Measurements from ENCODE around the gene TM2D3. TPM values are rescaled to one million over a fixed set of nuclear protein-coding genes. Genes with fewer than 3 reads are reported as not detected.

TM2D3 gene
- total RNA-seq, 4 donors from 2014 or later, result 38.2 to 58.3 (median 50.7) TPM

- WGBS, 2 donors (ENCODE audit: low coverage in 1 of 2), result 77% methylated on average over 2 of the region's 2 CpGs; no CpG with 5 or more reads in 1 of the 2 donors
- Histone ChIP-seq H3K27me3 (no peaks in the 10 kb centered on the region), H3K4me3 (no peak overlapping the region), H3K36me3 (peaks cover 0 to 92% of the 10 kb centered on the region in 2 donors), H3K27ac (no peak overlapping the region), H3K9me3 (no peaks in the 10 kb centered on the region), H3K4me1 (no peaks in the 10 kb centered on the region)
- TF ChIP-seq EP300 (IDR thresholded peaks at IDR 0.05) (no peak), POLR2AphosphoS5 (IDR thresholded peaks at IDR 0.05) (no peak), CTCF (IDR thresholded peaks at IDR 0.05) (no peak), POLR2A (IDR thresholded peaks at IDR 0.05) (no peak)
- ATAC-seq, result no peak
These were observed 27.6 kb upstream of the TM2D3 start for GRCh38 chr15:101679806-101680205.

GRCh38 chr15:101676921-101677329 lies 24.7 kb upstream of the TM2D3 start:
- no peaks in the 10 kb centered on the region for H3K4me1 ChIP-seq
- no peak for ATAC-seq
- H3K36me3 ChIP-seq, result peaks cover 0 to 92% of the 10 kb centered on the region in 2 donors
- no peaks in the 10 kb centered on the region for H3K27me3 ChIP-seq
- TF ChIP-seq POLR2A (IDR thresholded peaks at IDR 0.05), result no peak
- TF ChIP-seq EP300 (IDR thresholded peaks at IDR 0.05), result no peak
- TF ChIP-seq CTCF (IDR thresholded peaks at IDR 0.05), result no peak
- TF ChIP-seq POLR2AphosphoS5 (IDR thresholded peaks at IDR 0.05), result no peak
- no peak overlapping the region for H3K27ac ChIP-seq
- H3K4me3 ChIP-seq, result no peak overlapping the region
- H3K9me3 ChIP-seq, result no peaks in the 10 kb centered on the region
- 58 to 90% methylated on average over 3 to 4 of the region's 4 CpGs for WGBS, 2 donors (ENCODE audit: low coverage in 1 of 2)

GRCh38 chr15:101675796-101676582 lies 23.8 kb upstream of the TM2D3 start:
- peaks cover 0 to 93% of the 10 kb centered on the region in 2 donors for H3K36me3 ChIP-seq
- H3K4me3 ChIP-seq, result no peak overlapping the region
- WGBS, 2 donors (ENCODE audit: low coverage in 1 of 2), result 78 to 82% methylated on average over 7 to 16 of the region's 16 CpGs

GRCh38 chr15:101675015-101675414 lies 22.8 kb upstream of the TM2D3 start:
- Histone ChIP-seq H3K9me3 (no peaks in the 10 kb centered on the region), H3K27ac (no peak overlapping the region), H3K36me3 (peaks cover 0 to 93% of the 10 kb centered on the region in 2 donors), H3K4me3 (no peak overlapping the region), H3K27me3 (no peaks in the 10 kb centered on the region), H3K4me1 (no peaks in the 10 kb centered on the region)
- no peak for TF ChIP-seq POLR2A (IDR thresholded peaks at IDR 0.05)
- TF ChIP-seq CTCF (IDR thresholded peaks at IDR 0.05), result no peak
- no peak for TF ChIP-seq POLR2AphosphoS5 (IDR thresholded peaks at IDR 0.05)
- TF ChIP-seq EP300 (IDR thresholded peaks at IDR 0.05), result no peak
- ATAC-seq, result no peak
- 88 to 89% methylated on average over 5 of the region's 5 CpGs for WGBS, 2 donors (ENCODE audit: low coverage in 1 of 2)

More at GRCh38 chr15:101675796-101676582, 23.8 kb upstream of the TM2D3 start:
- Histone ChIP-seq H3K27me3 (no peaks in the 10 kb centered on the region), H3K9me3 (no peaks in the 10 kb centered on the region), H3K27ac (no peak overlapping the region), H3K4me1 (no peaks in the 10 kb centered on the region)
- ATAC-seq, result no peak
- TF ChIP-seq EP300 (IDR thresholded peaks at IDR 0.05), result no peak
- no peak for TF ChIP-seq CTCF (IDR thresholded peaks at IDR 0.05)
- no peak for TF ChIP-seq POLR2A (IDR thresholded peaks at IDR 0.05)

- no peak for ATAC-seq
- no peak overlapping the region for H3K4me3 ChIP-seq
- H3K4me1 ChIP-seq, result no peaks in the 10 kb centered on the region
- TF ChIP-seq POLR2A (IDR thresholded peaks at IDR 0.05) (no peak), CTCF (IDR thresholded peaks at IDR 0.05) (no peak), POLR2AphosphoS5 (IDR thresholded peaks at IDR 0.05) (no peak), EP300 (IDR thresholded peaks at IDR 0.05) (no peak)
- WGBS, 2 donors (ENCODE audit: low coverage in 1 of 2), result 60 to 81% methylated on average over 1 to 7 of the region's 9 CpGs
- peaks cover 0 to 96% of the 10 kb centered on the region in 2 donors for H3K36me3 ChIP-seq
- H3K27me3 ChIP-seq, result no peaks in the 10 kb centered on the region
- H3K9me3 ChIP-seq, result no peaks in the 10 kb centered on the region
- no peak overlapping the region for H3K27ac ChIP-seq
These were observed 20.1 kb upstream of the TM2D3 start for GRCh38 chr15:101672298-101672697.

Measured in gastroesophageal sphincter (tissue), 4 donors.